GM19043 (cell line): Measurements from ENCODE around the gene CES2.
"Not testable (repeated sequence)": the region's sequence is repeated elsewhere in the genome, so short reads cannot be mapped to it uniquely, and the experiment has no call there.

ENCODE experiments used
- ATAC-seq: cut with Tn5 transposase; IDR thresholded peaks from one replicate; pipeline ENCODE4 v1.9.1; 2021; ENCODE audit warnings: low read depth; ENCODE audit not compliant: unreplicated experiment

CES2 gene

GRCh38 chr16:66974932-66975246, 39.6 kb downstream of the CES2 start:
- not testable (repeated sequence) for ATAC-seq

GRCh38 chr16:66975302-66975893, 40.1 kb downstream of the CES2 start:
- no peak for ATAC-seq

- ATAC-seq: no peak
Measured at GRCh38 chr16:66976746-66977145, 41.4 kb downstream of the CES2 start.

DNA sequence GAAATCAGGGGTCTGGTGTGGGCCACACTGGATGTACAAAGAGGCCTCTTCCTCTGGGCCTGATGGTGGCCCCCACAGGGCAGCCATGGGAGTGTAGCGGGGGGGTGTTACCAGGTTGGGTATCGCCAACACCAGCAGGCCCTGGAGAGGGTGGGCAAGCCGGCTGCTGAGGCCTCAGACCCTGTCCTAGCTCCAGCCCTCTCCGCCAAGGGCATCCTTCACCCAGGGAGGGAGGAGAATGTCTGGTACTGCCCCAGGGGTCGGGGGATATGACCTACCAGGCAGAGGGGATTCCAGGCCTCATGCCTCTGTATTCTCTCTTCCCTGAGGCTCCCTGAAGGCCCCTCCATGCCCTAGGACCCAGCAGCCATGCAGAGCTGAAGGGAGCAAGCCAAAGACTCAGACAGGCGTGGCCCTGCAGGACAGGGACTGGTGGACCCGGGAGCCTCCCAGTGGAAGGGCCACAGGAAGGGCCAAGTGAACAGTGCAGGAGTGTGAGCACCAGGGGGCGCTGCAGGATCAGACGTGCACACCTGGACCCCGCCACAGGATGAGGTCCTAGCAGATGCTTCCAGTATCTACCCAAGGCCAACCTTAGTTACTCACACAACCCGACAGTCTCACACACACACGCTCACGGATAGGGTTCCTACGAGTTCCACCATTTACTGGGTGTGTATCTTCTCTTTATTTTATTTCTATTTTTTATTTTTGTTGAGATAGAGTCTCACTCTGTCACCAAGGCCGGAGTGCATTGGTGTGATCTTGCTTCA, 42.2 kb downstream of the CES2 start:
- peak; percentile 79 for ATAC-seq

DNA sequence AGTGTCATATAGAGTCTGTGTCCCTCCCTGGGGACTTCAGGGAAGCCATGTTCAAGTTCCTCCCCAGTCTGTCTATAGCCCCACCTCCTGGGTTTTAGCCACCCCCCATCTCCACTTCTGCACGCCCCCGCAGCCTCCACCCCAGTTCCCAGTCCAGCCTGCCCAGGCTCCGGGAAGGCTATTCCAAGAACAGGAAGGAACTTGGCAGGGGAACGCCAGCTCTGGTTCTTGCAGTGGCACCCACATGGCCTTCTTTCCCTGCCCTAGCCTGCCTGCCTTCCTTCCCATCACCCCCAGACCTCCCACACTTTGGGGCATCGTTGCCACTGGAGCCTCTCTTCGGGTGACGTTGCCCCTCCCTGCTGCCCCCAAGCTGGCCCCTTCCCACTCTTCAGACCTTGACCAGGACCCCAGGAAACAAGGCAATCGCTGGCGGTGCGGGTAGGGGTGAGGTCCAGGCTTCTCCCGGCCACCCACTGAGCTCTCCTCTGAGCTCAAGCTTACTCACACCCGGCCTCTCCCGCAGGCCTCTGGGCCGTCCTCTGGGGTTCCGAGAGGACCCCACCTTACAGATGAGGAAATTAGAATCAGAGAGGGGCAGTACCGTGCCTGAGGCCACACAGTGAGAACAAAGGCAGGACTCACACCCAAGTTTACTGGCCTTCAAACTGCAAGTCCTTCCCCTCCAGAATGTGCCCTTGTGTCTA, 43.8 kb downstream of the CES2 start:
- ATAC-seq: no peak

DNA sequence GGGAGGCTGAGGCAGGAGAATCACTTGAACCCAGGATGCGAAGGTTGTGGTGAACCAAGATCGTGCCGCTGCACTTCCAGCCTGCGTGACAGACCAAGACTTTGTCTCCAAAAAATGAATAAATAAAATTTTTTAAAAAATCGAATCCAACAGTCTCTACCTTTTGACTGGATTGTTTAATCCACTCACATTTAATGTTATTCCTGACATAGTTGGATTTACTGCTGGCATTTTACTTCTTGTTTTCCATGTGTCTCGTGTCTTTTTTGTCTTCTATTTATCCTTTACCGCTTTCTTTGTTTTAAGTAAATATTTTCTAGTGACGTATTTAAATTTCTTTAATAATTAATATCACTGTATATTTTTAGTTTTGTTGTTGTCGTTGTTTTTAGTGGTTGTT, 47.7 kb downstream of the CES2 start:
- no peak for ATAC-seq

DNA sequence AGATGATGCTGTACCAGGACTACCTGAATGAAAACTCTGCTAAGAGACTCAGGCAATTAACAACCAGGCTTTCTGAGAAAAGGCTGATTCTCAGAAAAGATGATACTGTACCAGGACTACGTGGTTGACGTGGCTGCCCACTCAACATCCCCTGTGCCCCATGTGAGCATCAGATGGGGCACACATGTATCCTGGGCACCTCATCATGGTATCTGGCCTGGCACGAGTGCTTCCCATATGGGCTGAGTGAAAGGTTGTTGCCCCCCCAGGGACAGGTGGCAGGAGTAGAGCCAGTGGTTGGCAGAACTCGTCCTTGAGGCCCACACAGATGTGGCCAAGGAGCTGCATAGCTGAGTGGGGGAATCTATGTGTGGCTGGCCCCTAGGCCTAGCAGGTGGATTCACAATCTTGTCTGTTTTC, 49.6 kb downstream of the CES2 start:
- no peak for ATAC-seq

DNA sequence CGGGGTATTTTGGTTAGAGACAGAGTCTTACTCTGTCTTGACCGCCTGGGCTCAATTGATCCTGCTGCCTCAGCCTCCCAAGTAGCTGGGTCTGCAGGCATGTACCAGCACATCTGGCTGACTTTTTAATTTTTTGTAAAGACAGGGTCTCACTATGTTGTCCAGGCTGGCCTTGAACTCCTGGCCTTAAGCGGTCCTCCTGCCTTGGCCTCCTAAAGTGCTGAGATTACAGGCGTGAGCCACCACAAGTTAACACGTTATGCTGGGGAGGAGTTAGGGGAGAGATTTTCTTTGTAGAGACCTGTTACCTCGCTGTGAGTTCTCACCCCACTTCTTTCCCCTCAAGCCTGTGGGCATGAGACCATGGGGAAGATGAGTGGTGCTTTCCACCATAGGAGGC, 51.2 kb downstream of the CES2 start:
- ATAC-seq: no peak

DNA sequence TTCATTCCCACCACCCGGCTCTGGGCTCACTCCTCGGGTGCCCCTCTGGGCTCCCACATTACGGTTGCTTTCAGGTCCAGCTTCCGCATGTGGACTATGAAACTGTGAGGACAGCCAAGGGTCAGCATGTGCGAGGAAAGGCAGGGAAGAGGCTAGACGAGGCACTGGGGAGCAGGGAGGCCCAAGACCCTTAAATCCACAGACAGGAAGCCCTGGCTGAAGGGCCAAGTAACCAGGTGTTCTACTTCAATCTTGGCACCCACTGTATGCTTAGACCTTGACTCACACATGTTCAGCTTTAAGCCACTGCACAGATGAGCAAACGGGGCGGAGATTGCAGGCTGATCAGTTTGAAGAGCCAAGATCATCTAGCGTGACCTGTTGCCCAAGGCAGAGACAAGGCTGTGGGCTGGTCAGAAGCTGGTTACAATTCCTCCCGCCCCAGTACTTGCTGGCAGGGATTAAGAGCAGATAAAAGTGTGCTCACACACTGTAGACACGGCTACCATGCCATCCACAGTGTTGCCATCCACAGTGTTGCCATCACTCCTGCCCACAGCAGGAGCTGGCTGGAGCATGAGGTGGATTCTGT, 53.0 kb downstream of the CES2 start, which contains the start of gene CES4A:
TSS of gene CES4A (plus strand) at position 393 of the 592 bp plus-strand sequence. CDS start at position 577, 184 bp downstream.
- no peak for ATAC-seq

DNA sequence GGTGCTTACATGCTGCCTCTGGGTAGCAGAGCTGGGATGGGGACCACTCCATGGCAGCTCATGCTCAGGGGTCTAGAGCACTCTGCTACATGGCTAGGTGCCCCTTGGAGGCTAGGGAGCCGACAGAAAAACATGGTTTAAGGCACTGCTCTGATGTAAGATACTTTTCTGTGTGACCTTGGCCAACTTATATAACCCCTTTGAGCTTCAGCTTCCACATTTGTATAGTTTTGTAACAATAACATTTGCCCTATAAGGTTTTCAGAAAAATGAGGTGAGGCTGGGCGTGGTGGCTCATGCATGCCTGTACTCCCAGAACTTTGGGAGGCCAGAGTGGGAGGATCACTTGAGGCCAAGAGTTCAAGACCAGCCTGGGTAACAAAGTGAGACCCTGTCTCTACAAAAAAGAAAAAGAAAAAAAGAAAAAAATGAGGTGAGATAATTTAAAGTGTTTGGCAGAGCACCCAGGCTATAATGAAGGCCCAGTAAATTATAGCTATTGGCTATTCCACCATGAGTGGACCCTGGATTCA, 56.3 kb downstream of the CES2 start:
- ATAC-seq: no peak

DNA sequence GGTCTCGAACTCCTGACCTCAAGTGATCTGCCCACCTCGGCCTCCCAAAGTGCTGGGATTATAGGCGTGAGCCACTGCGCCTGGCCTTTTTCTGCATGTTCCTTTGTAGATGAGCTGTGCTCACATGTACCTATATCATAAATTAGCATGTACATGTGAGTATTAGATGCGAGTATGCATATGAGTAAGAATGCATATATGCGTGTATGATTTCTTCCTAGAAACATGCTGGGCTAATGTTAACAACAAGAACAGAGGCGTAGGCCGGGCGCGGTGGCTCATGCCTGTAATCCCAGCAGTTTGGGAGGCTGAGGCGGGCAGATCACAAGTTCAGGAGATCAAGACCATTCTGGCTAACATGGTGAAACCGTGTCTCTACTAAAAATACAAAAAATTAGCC, 58.2 kb downstream of the CES2 start:
- ATAC-seq: not testable (repeated sequence)
